ENCODE measurements around the gene ACAP1.

ACAP1 gene

DNA sequence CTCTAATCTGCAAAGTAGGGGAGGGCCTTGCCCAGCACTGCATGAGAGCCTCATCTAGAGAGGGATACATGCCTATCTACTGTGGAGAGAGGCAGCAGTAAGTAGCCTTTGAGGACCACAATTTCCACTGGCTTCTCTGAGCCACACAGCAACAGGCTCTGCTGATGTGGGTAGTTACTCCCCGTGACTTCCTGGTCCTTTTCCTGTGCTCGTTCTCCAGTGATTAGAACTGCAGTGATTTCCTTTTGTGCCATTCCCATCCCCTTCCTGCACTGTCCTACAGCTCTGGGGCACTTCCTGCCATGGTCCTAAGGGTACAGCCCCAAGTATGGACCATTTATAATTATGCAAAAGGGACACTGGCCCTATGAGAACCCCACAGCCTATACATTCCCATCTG lies 55.0 kb downstream of the ACAP1 start:
- no peak for DNase-seq

DNA sequence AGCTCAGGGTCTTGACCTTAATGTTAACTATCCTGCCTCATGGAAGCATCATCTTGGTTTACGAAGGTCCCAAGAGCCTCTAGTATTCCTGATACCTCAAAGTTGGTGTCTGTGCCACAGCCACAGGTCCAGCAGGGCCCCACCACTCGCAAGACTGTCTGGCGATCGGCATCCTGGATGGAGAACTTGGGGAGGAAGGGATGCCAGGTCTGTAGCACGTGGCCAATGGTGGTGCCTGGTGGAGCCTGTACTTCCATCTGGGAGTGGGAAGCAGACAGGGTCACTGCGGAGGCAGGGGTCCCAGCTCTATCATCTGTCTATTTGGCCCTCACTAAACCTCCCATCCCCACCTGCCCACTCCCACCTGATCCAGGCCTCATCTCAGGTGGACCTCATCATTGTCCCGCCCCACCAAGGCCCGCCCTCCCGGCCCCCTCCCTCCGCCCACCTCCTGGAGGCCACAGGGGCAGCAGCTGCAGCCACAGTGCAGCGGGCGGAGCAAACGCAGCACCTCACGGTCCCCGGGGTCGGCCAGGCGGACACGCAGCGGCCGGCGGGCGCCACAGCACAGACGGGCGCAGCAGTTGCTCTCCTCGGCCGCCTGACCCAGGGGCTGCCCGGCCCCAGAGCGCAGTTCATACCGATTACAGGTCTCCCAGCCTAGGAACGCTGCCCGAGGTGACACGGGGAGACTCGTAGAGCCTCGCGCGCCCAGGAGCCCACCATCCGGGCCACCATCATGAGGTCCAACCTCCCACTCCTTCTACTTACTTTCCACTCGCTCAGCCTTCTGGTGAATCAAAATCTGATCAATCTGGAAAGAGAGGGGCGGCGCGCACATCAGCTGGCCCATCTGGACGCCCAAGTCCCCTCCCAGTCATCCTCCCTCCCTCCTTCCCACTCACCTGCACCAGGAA lies 56.6 kb downstream of the ACAP1 start:
- DNase-seq: no peak

DNA sequence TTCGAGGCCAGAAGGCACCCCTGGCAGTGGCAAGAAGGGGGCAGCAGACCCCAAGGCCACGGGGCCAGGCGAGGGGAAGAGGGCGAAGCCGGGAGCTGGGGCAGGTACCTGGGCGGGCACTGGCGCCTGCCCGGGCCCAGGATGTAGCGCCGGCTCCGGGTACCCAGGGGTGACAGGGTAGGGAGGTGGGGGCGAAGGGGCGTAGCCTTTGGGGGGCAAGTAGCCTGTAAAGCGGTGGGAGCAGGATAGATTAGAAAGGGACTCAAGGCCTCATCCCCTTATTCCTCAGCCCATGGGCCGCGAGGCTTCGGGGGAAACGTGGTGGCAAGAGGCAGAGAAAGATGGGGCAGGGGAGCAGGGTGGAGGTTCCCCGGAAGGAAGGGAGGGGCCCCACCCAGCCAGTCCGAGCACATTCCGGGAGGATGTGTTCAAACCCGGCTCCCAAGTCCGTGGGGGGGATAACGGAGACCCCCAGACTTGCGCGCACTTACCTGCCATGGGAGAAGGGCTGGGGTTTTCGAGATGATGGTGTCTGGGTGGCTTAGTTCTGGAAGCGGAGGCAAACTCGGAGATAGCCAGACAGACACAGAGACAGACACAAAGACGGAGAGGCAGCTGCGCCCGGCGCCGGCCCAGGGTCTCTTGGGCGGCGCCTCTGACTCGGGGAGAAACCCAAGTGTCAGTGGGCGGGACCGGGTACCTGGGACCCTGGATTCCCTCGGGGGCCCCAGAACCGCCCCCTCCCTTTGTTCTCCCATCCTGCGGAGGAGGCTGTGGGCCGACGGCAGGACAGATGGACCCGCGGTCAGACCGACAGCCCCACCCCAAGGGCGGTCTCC lies 57.5 kb downstream of the ACAP1 start:
- DNase-seq: peak; percentile 10

DNA sequence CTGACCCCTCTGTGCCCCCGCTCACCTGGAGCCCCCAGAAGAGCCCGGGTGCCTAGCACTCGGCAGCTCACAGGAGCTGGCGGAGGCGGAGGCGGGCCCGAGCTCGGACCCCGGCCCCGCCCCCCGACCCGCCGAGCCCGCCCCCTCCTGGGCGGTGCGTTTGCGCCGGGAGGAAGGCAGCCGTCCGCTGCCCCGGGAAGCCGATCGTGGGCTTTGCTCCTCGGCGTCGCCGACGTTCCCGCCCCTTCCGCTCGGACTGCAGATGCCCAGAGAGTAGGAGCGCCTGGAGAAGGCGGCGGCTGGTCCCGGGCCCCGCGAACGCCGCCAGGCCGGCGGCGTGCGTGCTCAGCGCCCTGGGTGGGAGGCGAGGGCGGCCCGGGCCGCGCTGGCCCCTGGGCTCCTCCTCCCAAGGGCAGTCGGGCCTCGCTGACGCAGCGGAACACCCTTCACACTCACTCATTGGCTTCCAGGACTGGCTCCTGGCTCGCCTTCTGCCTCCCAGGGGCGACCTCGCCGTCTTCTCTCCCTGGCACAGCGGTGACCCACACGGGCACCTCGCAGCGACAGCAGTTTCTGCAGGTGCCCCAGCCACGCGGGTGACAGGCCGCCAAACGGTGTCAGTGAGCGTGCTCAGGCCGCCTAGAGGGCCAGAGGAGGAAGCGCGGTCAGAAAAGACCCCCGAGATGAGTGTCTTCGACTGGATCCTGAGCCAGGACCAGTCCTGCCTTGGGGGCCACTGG lies 58.3 kb downstream of the ACAP1 start, which contains the start of gene PLSCR3:
TSS of gene PLSCR3 (minus strand) at position 74 of the 740 bp plus-strand sequence. CDS start 415 bp downstream, outside the sequence.
- peak; percentile 88 for DNase-seq

DNA sequence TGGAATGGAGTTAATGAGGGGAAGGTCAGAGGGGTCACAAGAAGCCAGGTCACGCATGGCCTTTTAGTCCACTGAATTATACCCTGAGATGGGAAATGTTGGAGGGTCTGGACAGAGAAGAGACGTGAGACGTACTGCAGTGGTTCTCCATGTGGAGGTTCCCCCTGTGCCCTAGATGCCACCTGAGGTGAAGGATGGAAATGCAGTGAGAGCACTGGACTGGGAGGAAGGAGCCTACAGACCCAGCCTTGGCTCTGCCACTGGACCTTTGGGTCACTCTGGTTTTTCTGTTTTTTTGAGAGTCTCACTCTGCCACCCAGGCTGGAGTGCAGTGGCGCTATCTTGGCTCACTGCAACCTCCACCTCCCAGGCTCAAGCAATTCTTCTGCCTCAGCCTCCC lies 59.8 kb downstream of the ACAP1 start:
- no peak for DNase-seq

DNA sequence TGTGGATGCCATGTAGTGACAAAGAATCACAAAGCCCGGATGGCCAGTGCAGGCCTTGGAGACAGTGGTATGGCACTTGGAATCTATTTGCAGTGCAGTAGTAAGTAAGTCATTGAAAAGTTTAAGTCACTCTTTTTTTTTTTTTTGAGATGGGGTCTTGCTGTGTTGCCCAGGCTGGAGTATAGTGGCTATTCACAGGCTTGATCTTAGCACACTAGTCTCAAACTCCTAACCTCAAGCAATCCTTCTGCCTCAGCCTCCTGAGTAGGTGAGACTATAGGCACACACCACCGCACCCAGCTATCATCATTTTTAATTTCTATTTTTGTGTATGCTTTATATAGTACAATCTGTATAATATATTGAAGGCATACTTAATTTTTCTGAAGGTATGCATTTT lies 62.3 kb downstream of the ACAP1 start:
- DNase-seq: no peak
